Measurements from ENCODE around the gene NPDC1. TPM values are rescaled to one million over a fixed set of nuclear protein-coding genes. Genes with fewer than 3 reads are reported as not detected.

NPDC1 gene
- total and polyA plus RNA-seq, 2 of the 8 experiments (the other 6 are each of a cell fraction or from before 2014, with no cell fraction given): 26.2 to 44.1 TPM

- no peak for TF ChIP-seq KDM4A (IDR thresholded peaks at IDR 0.05; ENCODE audit: low read depth, low read length, severe bottlenecking)
Measured at GRCh38 chr9:137035507-137035834, 10.5 kb downstream of the NPDC1 start (continued).
